ENCODE measurements around the gene RASA3.

Gene RASA3

GRCh38 chr13:113934576-113934975 lies 197.8 kb downstream of the RASA3 start:
- DNase-seq (ENCODE audit: low spot score): no peak

- DNase-seq (ENCODE audit: low spot score): peak; percentile 23
Measured at GRCh38 chr13:113933901-113934300, 198.5 kb downstream of the RASA3 start.

- DNase-seq (ENCODE audit: low spot score): no peak
Measured at GRCh38 chr13:113931841-113932459, 200.5 kb downstream of the RASA3 start.

- peak; percentile 55 for DNase-seq (ENCODE audit: low spot score)
Measured at GRCh38 chr13:113930671-113931637, 201.5 kb downstream of the RASA3 start.

GRCh38 chr13:113929628-113930615 lies 202.5 kb downstream of the RASA3 start:
- DNase-seq (ENCODE audit: low spot score): no peak

GRCh38 chr13:113928685-113929627 lies 203.5 kb downstream of the RASA3 start:
- no peak for DNase-seq (ENCODE audit: low spot score)

All from SW480 (cell line).